HG02943 (cell line): Measurements from ENCODE around the gene SLC35E1.
"Not testable (repeated sequence)": the region's sequence is repeated elsewhere in the genome, so short reads cannot be mapped to it uniquely, and the experiment has no call there.

Experiments
- ATAC-seq: cut with Tn5 transposase; IDR thresholded peaks from one replicate; pipeline ENCODE4 v1.9.1; 2021; ENCODE audit warnings: mild to moderate bottlenecking, low read depth, moderate library complexity; ENCODE audit not compliant: unreplicated experiment

Gene SLC35E1

GRCh38 chr19:16561382-16561781, 10.8 kb downstream of the SLC35E1 start:
- no peak for ATAC-seq

DNA sequence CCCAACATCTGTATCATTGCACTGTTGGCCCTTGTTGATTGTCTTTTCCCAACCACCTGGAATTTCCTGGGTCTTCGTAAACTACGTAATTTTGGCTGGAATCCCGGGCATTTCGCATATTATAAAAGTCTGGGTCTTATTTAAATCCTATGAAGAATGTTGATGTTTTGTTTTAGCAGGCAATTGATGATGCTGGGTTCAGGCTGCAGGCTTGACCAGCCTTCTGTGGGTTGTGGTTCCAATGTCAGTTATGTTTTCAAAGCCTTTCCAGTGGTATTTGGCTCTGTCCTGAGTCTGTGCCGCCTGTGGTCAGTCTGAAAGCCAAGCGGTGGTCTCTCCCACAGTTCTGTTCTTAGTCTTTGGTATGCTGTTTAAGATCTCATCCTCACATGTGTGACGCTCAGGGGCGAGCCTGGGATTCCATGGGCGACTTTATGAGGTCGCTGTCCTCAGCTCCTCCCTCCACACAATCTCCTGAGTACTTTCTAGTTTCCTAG, 12.4 kb downstream of the SLC35E1 start:
- ATAC-seq = no peak

- no peak for ATAC-seq
Observed at GRCh38 chr19:16554776-16555175, 17.4 kb downstream of the SLC35E1 start.

GRCh38 chr19:16551902-16552301, 20.3 kb downstream of the SLC35E1 start:
- ATAC-seq = not testable (repeated sequence)

DNA sequence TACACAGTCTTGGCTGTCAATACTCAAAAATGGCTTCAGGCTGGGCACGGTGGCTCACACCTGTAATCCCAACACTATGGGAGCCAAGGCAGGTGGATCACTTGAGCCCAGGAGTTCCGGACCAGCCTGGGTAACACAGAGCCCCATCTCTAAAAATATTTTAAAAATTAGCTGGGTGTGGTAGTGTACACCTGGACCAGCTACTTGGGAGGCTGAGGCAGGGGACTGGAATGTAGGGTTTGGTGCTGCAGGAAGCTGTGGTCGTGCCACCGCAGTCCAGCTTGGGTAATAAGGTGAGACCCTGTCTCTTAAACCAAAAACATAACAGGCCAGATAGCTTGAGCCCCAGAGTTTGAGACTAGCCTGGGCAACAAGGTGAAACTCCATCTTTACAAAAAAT, 23.3 kb downstream of the SLC35E1 start:
- ATAC-seq = no peak

DNA sequence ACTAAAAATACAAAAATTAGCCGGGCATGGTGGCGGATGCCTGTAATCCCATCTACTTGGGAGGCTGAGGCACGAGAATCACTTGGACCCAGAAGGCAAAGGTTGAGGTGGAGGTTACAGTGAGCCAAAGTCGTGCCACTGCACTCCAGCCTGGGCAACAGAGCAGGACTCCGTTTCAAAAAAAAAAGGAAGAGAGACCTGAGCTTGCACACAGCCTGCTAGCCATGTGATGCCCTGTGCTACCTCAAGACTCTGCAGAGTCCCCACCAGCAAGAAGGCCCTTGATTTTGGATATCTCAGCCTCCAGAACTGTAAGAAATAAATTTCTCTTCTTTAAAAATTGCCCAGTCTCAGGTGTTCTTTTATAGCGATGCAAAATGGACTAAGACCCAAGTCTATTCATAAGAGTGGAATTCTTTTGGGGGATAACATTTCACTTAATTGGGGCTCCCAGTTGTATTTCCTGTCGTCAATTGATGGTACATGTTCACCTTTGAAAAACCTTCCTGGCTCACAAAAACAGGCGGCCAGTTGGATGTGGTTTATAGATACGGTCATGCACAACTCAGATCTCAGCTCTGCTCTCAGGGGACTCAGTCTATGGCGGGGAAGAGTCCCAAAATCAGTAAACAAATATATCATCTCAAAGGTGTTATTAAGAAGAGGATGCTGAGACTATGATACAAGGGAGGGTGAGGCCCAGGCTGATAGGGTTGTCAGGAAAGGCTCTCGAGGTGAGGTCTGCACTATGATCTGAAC, 27.6 kb downstream of the SLC35E1 start:
- ATAC-seq = no peak

GRCh38 chr19:16543734-16544133, 28.5 kb downstream of the SLC35E1 start:
- ATAC-seq = not testable (repeated sequence)

- no peak for ATAC-seq
Observed at GRCh38 chr19:16542910-16543472, 29.2 kb downstream of the SLC35E1 start.

- peak; percentile 64 for ATAC-seq
Observed at GRCh38 chr19:16542045-16542909, 29.9 kb downstream of the SLC35E1 start, which contains the start of gene CHERP. Gene CHERP, minus strand, starts transcription at chr19:16542437. Its CDS starts 59 bp downstream, at chr19:16542378.

DNA sequence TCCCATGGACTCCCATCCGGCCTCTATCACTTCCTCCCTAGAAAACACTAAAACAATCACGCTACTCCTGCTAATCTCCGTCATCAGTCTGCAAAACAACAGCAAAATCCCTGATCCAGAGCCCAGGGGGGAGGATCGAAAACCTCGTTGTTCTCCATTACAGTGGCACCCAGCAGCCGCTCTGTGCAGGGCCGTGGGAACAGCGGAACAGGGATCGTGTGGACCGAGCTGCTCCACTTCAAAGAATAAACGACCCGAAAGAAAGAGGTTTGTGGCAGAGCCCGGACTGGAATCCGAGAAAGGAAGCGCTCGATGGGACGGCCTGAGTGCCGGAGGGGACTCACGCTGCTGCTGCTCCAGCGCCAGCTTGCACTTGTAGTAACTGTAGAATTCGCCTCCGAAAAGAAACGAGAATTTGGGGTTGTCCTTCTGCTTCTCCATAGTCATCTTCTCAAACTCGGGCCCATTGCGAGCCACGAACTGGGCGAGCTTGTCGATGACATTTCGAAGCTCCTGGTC, 30.6 kb downstream of the SLC35E1 start:
- no peak for ATAC-seq

DNA sequence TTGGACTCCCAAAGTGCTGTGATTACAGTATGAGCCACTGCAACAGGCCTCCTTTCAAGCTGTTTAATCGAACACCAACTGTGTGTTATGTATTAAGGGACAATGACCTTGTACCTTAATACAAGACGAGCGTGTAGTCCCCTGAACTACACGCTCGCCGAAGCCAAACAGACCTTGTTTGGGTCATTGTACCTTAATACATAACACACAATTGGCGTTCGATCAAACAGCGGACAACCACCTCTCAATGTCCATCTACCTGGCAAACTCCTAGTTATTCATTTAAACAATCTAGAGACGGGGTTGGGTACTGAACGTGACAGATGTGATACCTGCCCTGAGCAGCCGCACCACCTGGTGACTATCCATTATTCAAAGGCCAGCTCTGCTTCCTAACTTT, 31.3 kb downstream of the SLC35E1 start:
- no peak for ATAC-seq

DNA sequence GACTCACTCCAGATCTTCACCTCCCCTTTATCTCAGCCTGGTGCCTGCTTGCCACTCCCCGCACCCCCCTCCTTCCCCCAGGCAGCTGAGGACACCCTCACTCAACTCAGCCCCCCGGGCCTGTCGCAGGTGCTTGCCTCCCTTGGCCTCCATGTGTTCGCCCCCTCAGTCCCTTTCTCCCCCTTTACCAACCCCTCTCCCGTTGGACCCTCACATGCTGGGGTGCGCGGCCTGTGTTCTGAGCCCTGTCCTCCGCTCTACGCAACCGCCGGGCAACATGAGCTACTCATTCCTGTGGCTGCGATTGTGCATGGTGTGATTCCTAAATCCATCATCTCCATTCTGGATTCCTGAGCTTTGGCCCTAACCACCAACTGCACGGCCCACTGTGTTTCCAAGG, 35.1 kb downstream of the SLC35E1 start:
- ATAC-seq = no peak

GRCh38 chr19:16536130-16536529, 36.1 kb downstream of the SLC35E1 start:
- ATAC-seq = no peak

DNA sequence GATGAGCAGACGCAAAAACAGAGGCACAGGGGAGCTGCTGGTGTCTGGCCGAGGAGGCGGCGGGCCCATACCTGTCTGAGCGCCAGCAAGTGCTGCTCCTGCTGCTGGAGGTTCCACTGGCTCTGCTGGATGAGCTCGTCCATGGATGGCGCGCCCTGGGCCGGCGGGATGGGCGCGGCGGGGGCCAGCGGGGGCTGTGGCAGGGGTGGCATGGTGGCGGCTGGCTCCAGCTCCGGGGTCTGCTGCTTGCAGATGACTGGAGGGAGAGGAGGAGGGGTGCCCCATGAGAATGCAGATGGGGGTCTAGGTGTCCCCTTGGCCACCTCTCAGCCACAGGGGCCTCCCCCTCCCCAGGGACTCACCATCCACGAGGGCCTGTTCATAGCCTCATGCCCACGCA, 36.8 kb downstream of the SLC35E1 start:
- ATAC-seq = no peak

DNA sequence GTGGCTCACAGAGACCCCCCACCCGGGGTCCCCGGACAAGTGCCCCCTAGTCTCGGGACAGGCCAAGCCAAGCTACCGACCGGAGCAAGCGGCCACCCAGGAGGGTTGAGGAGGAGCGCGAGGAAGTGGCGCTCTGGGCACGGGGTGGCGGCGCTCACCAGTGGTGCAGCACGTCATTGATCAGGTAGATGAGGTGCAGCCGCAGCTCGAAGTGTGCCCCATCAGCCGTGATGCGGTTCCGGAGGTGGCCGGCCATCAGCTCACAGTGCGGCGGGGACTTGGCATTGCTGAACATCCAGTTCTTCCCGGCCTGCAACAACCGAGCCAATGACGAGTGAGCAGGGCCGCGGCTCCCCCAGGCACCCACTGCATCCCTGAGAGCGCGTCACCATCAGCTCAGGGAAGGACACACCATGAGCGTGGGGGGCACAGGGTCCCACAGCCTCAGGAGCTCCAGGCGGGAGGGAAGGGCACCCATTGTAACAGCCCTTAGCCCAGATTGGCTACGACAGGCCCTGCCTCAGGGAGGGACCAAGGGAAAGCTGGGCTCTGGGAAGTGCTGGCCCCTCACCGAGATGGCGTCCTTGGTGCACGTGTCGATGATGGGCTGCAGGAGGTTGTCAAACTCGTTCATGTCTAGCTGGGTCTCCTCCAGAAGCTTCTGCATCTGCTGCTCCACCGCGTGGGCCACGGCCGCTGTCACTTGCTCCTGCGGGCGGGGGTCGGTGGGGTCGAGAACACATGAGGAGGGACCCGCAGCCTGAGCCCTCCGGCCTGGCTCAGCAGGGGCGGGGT, 39.6 kb downstream of the SLC35E1 start:
- no peak for ATAC-seq

- ATAC-seq = no peak
Observed at GRCh38 chr19:16531380-16531669, 40.9 kb downstream of the SLC35E1 start.

- ATAC-seq = no peak
Observed at GRCh38 chr19:16530540-16531379, 41.5 kb downstream of the SLC35E1 start.

GRCh38 chr19:16529466-16530144, 42.6 kb downstream of the SLC35E1 start:
- ATAC-seq = no peak

DNA sequence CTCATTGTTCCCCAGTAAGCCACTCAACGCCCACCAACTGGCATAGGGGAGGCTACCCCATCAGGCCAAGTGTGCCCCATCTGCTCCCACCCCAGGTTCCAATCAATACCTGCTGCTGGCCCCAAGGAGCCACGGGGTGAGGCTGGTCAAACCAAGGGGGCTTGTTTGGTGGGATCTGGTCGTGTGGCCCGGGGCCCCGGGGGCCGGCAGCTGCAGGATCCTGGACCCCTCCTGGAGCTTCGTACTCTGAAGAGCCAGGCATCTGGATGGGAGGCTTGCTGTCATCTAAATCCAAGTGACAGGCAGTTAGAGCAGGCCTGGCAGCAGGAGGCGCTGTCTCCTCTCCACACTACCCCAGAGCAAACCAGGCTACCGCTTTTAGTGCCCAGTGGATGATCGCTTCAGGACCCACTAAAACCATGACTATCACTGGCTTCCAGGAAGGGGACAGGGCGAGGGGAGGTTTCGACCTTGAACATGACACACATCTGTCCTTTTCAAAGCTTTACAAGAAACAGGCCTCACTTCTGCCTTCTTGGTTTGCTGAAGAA, 44.2 kb downstream of the SLC35E1 start:
- ATAC-seq = no peak
